CD4-positive, alpha-beta T cell (primary cell): ENCODE results near the gene KLHDC3. TPM values are rescaled to one million over a fixed set of nuclear protein-coding genes. Genes with fewer than 3 reads are reported as not detected.

ENCODE experiments used
- ATAC-seq: fragments of 200-7000 bp; cut with Tn5 transposase; one replicate; pipeline ENCODE4 v1.10.0; 2022; ENCODE audit warnings: mild to moderate bottlenecking; ENCODE audit not compliant: poor library complexity
- CTCF ChIA-PET: fragments of 350-600 bp; sonication (Branson Sonifier 250); formaldehyde crosslinking; loops from one replicate; lab custom pipeline; 2021; ENCODE audit warnings: antibody characterized with exemption, inconsistent platforms; lab: Charles Lee
- POLR2A ChIA-PET: fragments of 350-600 bp; sonication (Branson Sonifier 250); formaldehyde crosslinking; loops from one replicate; lab custom pipeline; 2021; ENCODE audit warnings: antibody characterized with exemption, inconsistent platforms; lab: Charles Lee
- DNase-seq, 14 experiments: peaks; one replicate each; pipeline ENCODE4 v3.0.0-alpha.2; 2013 to 2020; ENCODE audit warnings: mixed read lengths in 2 of 14
- H3K27ac ChIP-seq, 2 donors: one replicate each; pipeline versions ENCODE4 v1.5.1 to v1.7.0; 2013; ENCODE audit warnings: low read length in 2 of 2, low read depth in 1 of 2, mild to moderate bottlenecking in 1 of 2
- H3K27me3 ChIP-seq, 2 experiments: 1 replicate in 1 of 2; 2 replicates in 1 of 2; pipeline versions ENCODE4 v1.6.1 to v1.7.0; 2013; ENCODE audit warnings: low read length in 2 of 2, control low read depth in 1 of 2, mild to moderate bottlenecking in 1 of 2, moderate library complexity in 1 of 2; ENCODE audit not compliant: insufficient read depth in 2 of 2, control insufficient read depth in 1 of 2
- H3K36me3 ChIP-seq: one replicate; pipeline ENCODE4 v1.6.1; 2013; ENCODE audit warnings: low read length, control low read depth; ENCODE audit not compliant: insufficient read depth
- H3K4me1 ChIP-seq: one replicate; pipeline ENCODE4 v1.6.1; 2013; ENCODE audit warnings: low read length, control low read depth; ENCODE audit not compliant: insufficient read depth
- H3K4me3 ChIP-seq: one replicate; pipeline ENCODE4 v1.5.1; 2013; ENCODE audit warnings: mild to moderate bottlenecking, low read length, moderate library complexity
- H3K9me3 ChIP-seq, 2 experiments: 1 replicate in 1 of 2; 2 replicates in 1 of 2; pipeline versions ENCODE4 v1.6.1 to v1.7.0; 2013; ENCODE audit warnings: low read length in 2 of 2, mild to moderate bottlenecking in 2 of 2, control low read depth in 1 of 2, moderate library complexity in 1 of 2; ENCODE audit not compliant: control insufficient read depth in 1 of 2, insufficient read depth in 1 of 2
- H3K27ac Mint-ChIP-seq: one replicate; pipeline ENCODE4 v1.8.0; 2020; ENCODE audit warnings: mixed read lengths
- H3K27me3 Mint-ChIP-seq: one replicate; pipeline ENCODE4 v1.8.0; 2021; ENCODE audit warnings: mixed read lengths
- H3K36me3 Mint-ChIP-seq: one replicate; pipeline ENCODE4 v1.8.0; 2021; ENCODE audit warnings: low read depth, mixed read lengths
- H3K4me1 Mint-ChIP-seq: one replicate; pipeline ENCODE4 v1.8.0; 2021; ENCODE audit warnings: low read depth, mixed read lengths
- H3K4me3 Mint-ChIP-seq: one replicate; pipeline ENCODE4 v1.8.0; 2020; ENCODE audit warnings: mild to moderate bottlenecking, mixed read lengths
- H3K9me3 Mint-ChIP-seq: one replicate; pipeline ENCODE4 v1.8.0; 2020; ENCODE audit warnings: mixed read lengths
- CTCF ChIP-seq: fragments of 200-600 bp; IDR thresholded peaks from one replicate; pipeline ENCODE4 v1.8.0; 2022; ENCODE audit warnings: antibody characterized with exemption, mild to moderate bottlenecking
- intact Hi-C, 2 experiments: fragments of 100-400 bp; cut with DNase I in 1 of 2; cut with micrococcal nuclease in 1 of 2; formaldehyde crosslinking; loops; one replicate each; pipeline versions ENCODE4 v1.15.1 to v1.9.0; 2023 to 2025; cut with DNase I, micrococcal nuclease
- total RNA-seq, 174 experiments: library from RNA in 2 of 174; stranded (reverse) in 2 of 174; gene quantifications; one replicate each; pipeline ENCODE4 v1.2.3 and lab custom pipeline; 2021 to 2026

Gene KLHDC3
- total RNA-seq, 2 experiments from 2014 or later = 21.0 to 22.3 TPM

- Mint-ChIP-seq H3K27ac (peak overlapping the region; percentile 83), H3K27me3 (no peaks in the 10 kb centered on the region), H3K4me3 (peak overlapping the region; percentile 98), H3K36me3 (peaks cover 64% of the 10 kb centered on the region), H3K9me3 (no peaks in the 10 kb centered on the region), H3K4me1 (peaks cover 44% of the 10 kb centered on the region)
- intact Hi-C loops = no loop called here
- no peak for TF ChIP-seq CTCF
- H3K36me3 ChIP-seq = peaks cover 53% of the 10 kb centered on the region
- peaks cover 59% of the 10 kb centered on the region for H3K4me1 ChIP-seq
- ATAC-seq (no peak), DNase-seq (peak in 1 of 14 experiments; percentile 20)
- peak overlapping the region; percentile 84 for H3K4me3 ChIP-seq
- CTCF ChIA-PET = interaction anchor here (1.6 to 1.9 kb wide), 2 partner anchors 33 to 120 kb away, joined by 3 to 4 read pairs; partner anchors contain the start of gene CUL7
- no peaks in the 10 kb centered on the region for H3K27me3 ChIP-seq
- POLR2A ChIA-PET = interaction anchor here (0.6 to 3.5 kb wide), 11 partner anchors 12 to 275 kb away, joined by 3 to 25 read pairs (median 6); partner anchors contain the start of genes CNPY3, CUL7, KLC4 and MRPL2
- no peaks in the 10 kb centered on the region for H3K9me3 ChIP-seq
- peak overlapping the region; percentile 57 to 62 for H3K27ac ChIP-seq
Measured at GRCh38 chr6:43020847-43021246, 6.8 kb downstream of the KLHDC3 start.

GRCh38 chr6:43021270-43022047, 7.4 kb downstream of the KLHDC3 start, which contains the start of gene RRP36:
Gene RRP36 (plus strand): TSS chr6:43021623. CDS start chr6:43021655, 32 bp downstream.
- DNase-seq = peak; percentile 33 to 80 (median 63)
- no peak for TF ChIP-seq CTCF
- H3K36me3 ChIP-seq = peaks cover 54% of the 10 kb centered on the region
- H3K4me3 ChIP-seq = peak within 1 kb of the TSS; percentile 84
- no peaks in the 10 kb centered on the region for H3K27me3 Mint-ChIP-seq
- peak; percentile 73 for ATAC-seq
- intact Hi-C loops = no loop called here
- peaks cover 68% of the 10 kb centered on the region for H3K36me3 Mint-ChIP-seq
- no peaks in the 10 kb centered on the region for H3K9me3 ChIP-seq
- H3K27ac ChIP-seq = peak within 1 kb of the TSS; percentile 57 to 62
- ChIA-PET POLR2A (interaction anchor here (0.6 to 3.5 kb wide), 12 partner anchors 7 to 275 kb away, joined by 3 to 25 read pairs (median 6); partner anchors contain the start of genes CNPY3, CUL7, KLC4 and KLHDC3), CTCF (interaction anchor here (1.6 to 1.9 kb wide), 2 partner anchors 32 to 120 kb away, joined by 3 to 4 read pairs; partner anchors contain the start of gene CUL7)
- peaks cover 52% of the 10 kb centered on the region for H3K4me1 ChIP-seq
- H3K27ac Mint-ChIP-seq = peak within 1 kb of the TSS; percentile 83
- no peaks in the 10 kb centered on the region for H3K9me3 Mint-ChIP-seq
- H3K4me1 Mint-ChIP-seq = peaks cover 38% of the 10 kb centered on the region
- H3K27me3 ChIP-seq = no peaks in the 10 kb centered on the region
- H3K4me3 Mint-ChIP-seq = peak within 1 kb of the TSS; percentile 98

- CTCF ChIA-PET = no interaction called here
- TF ChIP-seq CTCF = no peak
- Mint-ChIP-seq H3K4me1 (peaks cover 16% of the 10 kb centered on the region), H3K4me3 (peak overlapping the region; percentile 32), H3K27me3 (no peaks in the 10 kb centered on the region), H3K27ac (peak overlapping the region; percentile 78), H3K36me3 (peaks cover 70% of the 10 kb centered on the region), H3K9me3 (no peaks in the 10 kb centered on the region)
- Histone ChIP-seq H3K4me1 (peaks cover 39% of the 10 kb centered on the region), H3K36me3 (peaks cover 54% of the 10 kb centered on the region), H3K9me3 (no peaks in the 10 kb centered on the region), H3K27ac (peak overlapping the region; percentile 31 to 38), H3K4me3 (no peak overlapping the region), H3K27me3 (no peaks in the 10 kb centered on the region)
- ATAC-seq (no peak), DNase-seq (no peak)
- POLR2A ChIA-PET = interaction anchor here (1.1 kb wide), 1 partner anchor 11 kb away, joined by 3 read pairs; the partner anchor contains the start of genes KLHDC3 and MEA1
- intact Hi-C loops = no loop called here
Measured at GRCh38 chr6:43024436-43024835, 10.4 kb downstream of the KLHDC3 start.
